DOHH2 (cell line): ENCODE data around the gene KLHDC4.

Source experiments
- H3F3A ChIP-seq: fragments of 200-600 bp; sonication (generic), shearing (Covaris generic); 2 replicates; pipeline ENCODE4 v1.6.0; 2016; ENCODE audit warnings: antibody characterized with exemption, mild to moderate bottlenecking; ENCODE audit not compliant: control insufficient read depth, insufficient read depth
- H3K27ac ChIP-seq: fragments of 200-600 bp; sonication (generic); 2 replicates; pipeline ENCODE4 v1.5.1; 2014; ENCODE audit warnings: low read depth, mild to moderate bottlenecking, low read length, moderate library complexity
- H3K27me3 ChIP-seq: fragments of 200-600 bp; sonication (generic); 2 replicates; pipeline ENCODE4 v1.6.1; 2014; ENCODE audit warnings: mild to moderate bottlenecking, low read length, mixed read lengths; ENCODE audit not compliant: control insufficient read depth
- H3K36me3 ChIP-seq: fragments of 200-600 bp; sonication (generic); 2 replicates; pipeline ENCODE4 v1.6.1; 2014; ENCODE audit warnings: mild to moderate bottlenecking, low read length, moderate library complexity, mixed read lengths; ENCODE audit not compliant: control insufficient read depth
- H3K4me1 ChIP-seq: fragments of 200-600 bp; sonication (generic); 2 replicates; pipeline ENCODE4 v1.6.1; 2014; ENCODE audit warnings: mild to moderate bottlenecking, low read length, mixed read lengths; ENCODE audit not compliant: control insufficient read depth
- H3K4me2 ChIP-seq: fragments of 200-600 bp; sonication (generic); 2 replicates; pipeline ENCODE4 v1.6.0; 2014; ENCODE audit warnings: mild to moderate bottlenecking, low read length, moderate library complexity
- H3K4me3 ChIP-seq: fragments of 200-600 bp; sonication (generic); 2 replicates; pipeline ENCODE4 v1.5.1; 2014; ENCODE audit warnings: mild to moderate bottlenecking, low read length, mixed read lengths
- H3K79me2 ChIP-seq: fragments of 200-600 bp; sonication (generic); 2 replicates; pipeline ENCODE4 v1.6.1; 2014; ENCODE audit warnings: mild to moderate bottlenecking, low read length, mixed read lengths; ENCODE audit not compliant: control insufficient read depth
- H3K9me2 ChIP-seq: fragments of 200-600 bp; sonication (generic); replicated peaks from 2 replicates; pipeline ENCODE4 v1.6.1; 2014; ENCODE audit warnings: mild to moderate bottlenecking, low read length, mixed read lengths; ENCODE audit not compliant: control insufficient read depth
- H3K9me3 ChIP-seq: fragments of 200-600 bp; sonication (generic); 2 replicates; pipeline ENCODE4 v1.6.1; 2014; ENCODE audit warnings: antibody characterized with exemption, low read length, mixed read lengths; ENCODE audit not compliant: control insufficient read depth, insufficient read depth
- H4K20me1 ChIP-seq: fragments of 200-600 bp; sonication (generic); 2 replicates; pipeline ENCODE4 v1.6.0; 2014; ENCODE audit warnings: low read depth, mild to moderate bottlenecking, antibody characterized with exemption, low read length, moderate library complexity; ENCODE audit not compliant: control insufficient read depth, insufficient read depth
- CTCF ChIP-seq: fragments of 200-600 bp; sonication (generic); IDR thresholded peaks from one replicate; pipeline ENCODE4 v1.5.1; 2014; ENCODE audit warnings: antibody characterized with exemption, mild to moderate bottlenecking, low read depth, low read length; ENCODE audit not compliant: poor library complexity, severe bottlenecking
- EZH2phosphoT487 ChIP-seq: fragments of 200-600 bp; sonication (generic); IDR thresholded peaks from 2 replicates; pipeline ENCODE4 v1.6.1; 2017; ENCODE audit warnings: borderline replicate concordance, mild to moderate bottlenecking, antibody characterized with exemption, low read length, moderate library complexity, mixed read lengths

KLHDC4 gene

DNA sequence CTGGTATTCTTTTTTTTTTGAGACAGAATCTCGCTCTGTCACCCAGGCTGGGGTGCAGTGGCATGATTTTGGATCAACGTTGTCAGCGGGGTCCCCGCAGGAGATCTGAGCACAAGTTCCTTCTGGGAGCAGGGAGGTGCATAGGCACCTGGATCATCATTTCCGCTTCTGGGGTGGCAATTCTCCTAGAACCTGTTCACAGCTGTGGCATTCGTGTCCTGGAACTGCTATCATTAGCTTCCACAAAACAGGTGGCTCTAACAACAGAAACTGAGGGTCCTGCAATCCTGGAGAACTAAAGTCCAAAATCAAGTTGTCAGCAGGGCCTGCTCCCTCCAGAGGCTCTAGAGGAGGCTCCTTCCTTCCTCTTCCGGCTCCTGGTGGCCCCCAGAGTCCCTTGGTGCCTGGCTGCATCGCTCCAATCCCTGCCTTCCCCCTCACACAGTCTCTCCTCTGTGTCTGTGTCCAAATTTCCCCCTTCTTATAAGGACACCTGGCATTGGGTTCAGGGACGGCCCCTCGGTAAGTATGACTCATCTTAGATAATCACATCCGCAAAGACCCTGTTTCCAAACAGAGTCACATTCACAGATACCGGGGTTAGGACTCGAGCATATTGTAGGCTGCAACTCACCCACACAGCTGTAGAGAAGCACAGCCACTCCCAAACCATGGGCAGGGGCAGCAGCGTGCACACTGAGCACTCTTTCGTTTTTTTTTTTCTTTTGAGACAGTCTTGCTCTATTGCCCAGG, 43.5 kb upstream of the KLHDC4 start:
- H3K4me2 ChIP-seq, result peak overlapping the region; percentile 70
- TF ChIP-seq EZH2phosphoT487 (no peak), CTCF (no peak)
- peaks cover 53% of the 10 kb centered on the region for H3F3A ChIP-seq
- H3K9me2 ChIP-seq, result no peaks in the 10 kb centered on the region
- no peaks in the 10 kb centered on the region for H3K9me3 ChIP-seq
- H3K27me3 ChIP-seq, result no peaks in the 10 kb centered on the region
- peaks cover 14% of the 10 kb centered on the region; the same call in 1 of the 2 replicates for H3K36me3 ChIP-seq
- H3K4me3 ChIP-seq, result peak overlapping the region; percentile 64
- peak overlapping the region; percentile 88 for H3K27ac ChIP-seq
- peaks cover 22% of the 10 kb centered on the region for H3K79me2 ChIP-seq
- peaks cover 85% of the 10 kb centered on the region for H3K4me1 ChIP-seq
- H4K20me1 ChIP-seq, result no peaks in the 10 kb centered on the region

DNA sequence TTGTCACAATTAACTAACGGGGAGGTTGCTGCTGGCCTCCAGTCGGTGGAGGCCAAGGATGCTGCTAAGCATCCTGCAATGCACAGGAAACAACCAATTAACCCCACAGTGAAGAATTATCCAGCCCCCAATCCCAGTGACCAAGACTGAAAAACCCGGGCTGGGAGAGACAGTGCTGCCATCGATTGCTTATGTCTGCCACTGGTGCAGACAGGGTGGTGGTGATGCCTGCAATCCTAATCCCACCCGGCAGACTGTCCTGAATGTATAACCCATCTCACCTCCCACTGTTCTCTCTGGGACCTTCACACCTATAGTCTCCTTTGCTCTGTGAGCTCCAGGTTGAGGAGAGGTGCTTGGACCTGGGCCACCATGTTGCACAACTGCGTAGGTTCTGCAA, 42.3 kb upstream of the KLHDC4 start:
- Histone ChIP-seq H3K9me3 (no peaks in the 10 kb centered on the region), H3K27me3 (no peaks in the 10 kb centered on the region), H3K4me3 (peak overlapping the region; percentile 64), H3K9me2 (no peaks in the 10 kb centered on the region), H4K20me1 (no peaks in the 10 kb centered on the region), H3K4me1 (peaks cover 98% of the 10 kb centered on the region), H3K4me2 (peak overlapping the region; percentile 70), H3K79me2 (peaks cover 27% of the 10 kb centered on the region), H3F3A (peaks cover 58% of the 10 kb centered on the region), H3K27ac (peak overlapping the region; percentile 88), H3K36me3 (peaks cover 14% of the 10 kb centered on the region; the same call in 1 of the 2 replicates)
- TF ChIP-seq CTCF (no peak), EZH2phosphoT487 (no peak)

- Histone ChIP-seq H3K9me2 (no peaks in the 10 kb centered on the region), H3K79me2 (peaks cover 31% of the 10 kb centered on the region), H3K4me1 (peaks cover 99% of the 10 kb centered on the region), H3K36me3 (peaks cover 14% of the 10 kb centered on the region; the same call in 1 of the 2 replicates), H3K4me2 (peak overlapping the region; percentile 95), H3K27ac (peak overlapping the region; percentile 88), H3K9me3 (no peaks in the 10 kb centered on the region), H3K4me3 (peak overlapping the region; percentile 78), H4K20me1 (no peaks in the 10 kb centered on the region), H3F3A (peaks cover 56% of the 10 kb centered on the region), H3K27me3 (no peaks in the 10 kb centered on the region)
- TF ChIP-seq EZH2phosphoT487 (no peak), CTCF (no peak)
Measured at GRCh38 chr16:87806641-87807546, 41.1 kb upstream of the KLHDC4 start.
